ENCODE measurements around the gene FCMR.

FCMR gene

GRCh38 chr1:206890125-206891060 is 31.3 kb downstream of the FCMR start:
- H3K79me2 ChIP-seq (ENCODE audit: insufficient read depth, low read depth), result no peaks in the 10 kb centered on the region
- no peaks in the 10 kb centered on the region for H4K20me1 ChIP-seq (ENCODE audit: insufficient read depth)
- no peak overlapping the region for H3K4me3 ChIP-seq (IDR thresholded peaks at IDR 0.05; ENCODE audit: insufficient read depth, low read depth, low read length)
- no peak overlapping the region for H2AFZ ChIP-seq (ENCODE audit: low read depth)
- H3K9ac ChIP-seq, result no peak overlapping the region
- H3K27ac ChIP-seq, result no peak overlapping the region
- TF ChIP-seq, protein P1, sequence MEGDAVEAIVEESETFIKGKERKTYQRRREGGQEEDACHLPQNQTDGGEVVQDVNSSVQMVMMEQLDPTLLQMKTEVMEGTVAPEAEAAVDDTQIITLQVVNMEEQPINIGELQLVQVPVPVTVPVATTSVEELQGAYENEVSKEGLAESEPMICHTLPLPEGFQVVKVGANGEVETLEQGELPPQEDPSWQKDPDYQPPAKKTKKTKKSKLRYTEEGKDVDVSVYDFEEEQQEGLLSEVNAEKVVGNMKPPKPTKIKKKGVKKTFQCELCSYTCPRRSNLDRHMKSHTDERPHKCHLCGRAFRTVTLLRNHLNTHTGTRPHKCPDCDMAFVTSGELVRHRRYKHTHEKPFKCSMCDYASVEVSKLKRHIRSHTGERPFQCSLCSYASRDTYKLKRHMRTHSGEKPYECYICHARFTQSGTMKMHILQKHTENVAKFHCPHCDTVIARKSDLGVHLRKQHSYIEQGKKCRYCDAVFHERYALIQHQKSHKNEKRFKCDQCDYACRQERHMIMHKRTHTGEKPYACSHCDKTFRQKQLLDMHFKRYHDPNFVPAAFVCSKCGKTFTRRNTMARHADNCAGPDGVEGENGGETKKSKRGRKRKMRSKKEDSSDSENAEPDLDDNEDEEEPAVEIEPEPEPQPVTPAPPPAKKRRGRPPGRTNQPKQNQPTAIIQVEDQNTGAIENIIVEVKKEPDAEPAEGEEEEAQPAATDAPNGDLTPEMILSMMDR (conservative IDR thresholded peaks at IDR 0.05; ENCODE audit: low read depth, low read length), result no peak
- no peaks in the 10 kb centered on the region for H3K36me3 ChIP-seq (ENCODE audit: insufficient read depth)
- H3K27me3 ChIP-seq (ENCODE audit: insufficient read depth, low read depth), result no peaks in the 10 kb centered on the region; the same call in 1 of the 2 replicates
- H3K4me1 ChIP-seq (ENCODE audit: low read depth, poor library complexity, severe bottlenecking), result peaks cover 8% of the 10 kb centered on the region
- H3K4me2 ChIP-seq, result no peak overlapping the region

DNA sequence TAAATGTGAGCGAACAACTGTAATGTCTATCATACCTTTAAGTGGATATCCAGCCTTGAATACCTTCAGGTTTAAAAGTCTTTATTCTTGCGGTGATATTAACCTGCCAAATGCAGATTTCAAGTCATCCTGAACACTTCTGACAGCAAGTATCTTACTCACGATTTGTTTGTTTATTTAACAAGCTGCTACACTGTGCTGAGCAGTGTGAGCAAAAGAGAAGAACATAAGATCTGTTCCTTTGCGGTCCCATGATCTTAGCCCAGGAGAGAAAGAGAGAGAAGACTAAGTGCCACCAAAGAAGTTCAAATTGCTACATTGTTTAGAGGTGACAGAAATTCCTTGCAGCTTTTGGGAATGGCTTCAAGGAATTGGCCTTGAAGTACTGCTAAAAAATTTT is 34.0 kb downstream of the FCMR start:
- Histone ChIP-seq H2AFZ (ENCODE audit: low read depth) (no peak overlapping the region), H3K4me3 (IDR thresholded peaks at IDR 0.05; ENCODE audit: insufficient read depth, low read depth, low read length) (no peak overlapping the region), H3K9ac (no peak overlapping the region), H3K27me3 (ENCODE audit: insufficient read depth, low read depth) (no peaks in the 10 kb centered on the region), H3K27ac (no peak overlapping the region), H3K79me2 (ENCODE audit: insufficient read depth, low read depth) (no peaks in the 10 kb centered on the region), H3K4me1 (ENCODE audit: low read depth, poor library complexity, severe bottlenecking) (peaks cover 19% of the 10 kb centered on the region), H3K36me3 (ENCODE audit: insufficient read depth) (no peaks in the 10 kb centered on the region), H3K4me2 (no peak overlapping the region), H4K20me1 (ENCODE audit: insufficient read depth) (no peaks in the 10 kb centered on the region)
- TF ChIP-seq, protein P1 (conservative IDR thresholded peaks at IDR 0.05; ENCODE audit: low read depth, low read length), result no peak

DNA sequence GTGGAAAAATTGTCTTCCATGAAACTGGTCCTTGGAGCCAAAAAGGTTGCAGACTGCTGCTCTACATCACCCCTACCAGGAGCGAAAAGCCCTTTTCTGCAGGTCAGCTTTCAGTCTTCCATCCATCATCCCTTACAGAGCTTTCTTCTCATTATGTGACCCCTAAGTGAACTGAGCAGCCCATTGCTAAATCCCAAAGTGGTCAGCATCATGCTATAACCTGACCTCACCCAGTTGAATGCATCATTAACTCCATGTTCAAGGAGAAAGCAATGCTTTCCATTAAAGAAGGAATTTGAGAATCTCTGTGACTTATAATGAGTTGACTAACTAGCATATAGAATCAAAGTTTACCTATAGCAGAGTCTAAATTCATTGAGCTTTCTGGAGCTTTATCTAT is 34.9 kb downstream of the FCMR start:
- Histone ChIP-seq H3K27me3 (ENCODE audit: insufficient read depth, low read depth) (no peaks in the 10 kb centered on the region), H3K79me2 (ENCODE audit: insufficient read depth, low read depth) (no peaks in the 10 kb centered on the region), H2AFZ (ENCODE audit: low read depth) (no peak overlapping the region), H3K4me3 (IDR thresholded peaks at IDR 0.05; ENCODE audit: insufficient read depth, low read depth, low read length) (no peak overlapping the region), H3K36me3 (ENCODE audit: insufficient read depth) (no peaks in the 10 kb centered on the region), H3K4me2 (no peak overlapping the region), H3K27ac (no peak overlapping the region), H3K9ac (no peak overlapping the region), H3K4me1 (ENCODE audit: low read depth, poor library complexity, severe bottlenecking) (peaks cover 22% of the 10 kb centered on the region), H4K20me1 (ENCODE audit: insufficient read depth) (no peaks in the 10 kb centered on the region)
- TF ChIP-seq, protein P1 (conservative IDR thresholded peaks at IDR 0.05; ENCODE audit: low read depth, low read length), result no peak

DNA sequence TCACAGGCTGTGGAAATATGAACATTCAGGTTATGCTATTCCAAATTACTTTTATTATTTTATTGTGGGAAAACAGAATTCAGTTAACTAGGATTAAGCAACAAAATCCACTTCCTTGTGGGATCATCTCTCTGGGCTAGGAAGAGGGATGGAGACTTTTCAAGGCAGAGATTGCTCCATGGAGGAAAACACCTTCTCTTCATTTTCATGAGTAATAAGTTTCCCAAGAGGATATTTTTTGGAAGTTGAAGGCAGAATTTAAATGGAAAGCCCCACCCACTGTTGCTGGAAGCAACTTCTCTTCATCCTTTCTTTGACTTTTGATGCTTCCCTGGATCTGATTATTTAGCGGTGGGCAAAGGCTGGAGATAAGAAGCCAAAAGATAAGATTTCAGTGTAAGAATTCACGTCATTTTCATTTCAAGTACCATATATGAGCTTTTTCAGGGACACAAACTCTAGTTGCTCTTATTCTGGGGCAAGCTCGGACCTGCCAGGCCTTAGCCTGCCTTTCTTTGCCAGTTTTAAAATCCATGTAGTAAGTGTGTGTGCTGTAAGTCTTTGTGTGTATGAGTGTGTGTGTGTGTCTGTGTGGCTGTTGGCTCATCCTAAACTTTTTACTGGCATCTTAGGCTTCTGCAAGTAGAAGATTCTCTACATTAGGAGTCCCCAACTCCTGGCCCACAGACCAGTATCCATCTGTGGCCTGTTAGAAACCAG is 36.2 kb downstream of the FCMR start:
- Histone ChIP-seq H3K36me3 (ENCODE audit: insufficient read depth) (no peaks in the 10 kb centered on the region), H3K79me2 (ENCODE audit: insufficient read depth, low read depth) (no peaks in the 10 kb centered on the region), H3K4me3 (IDR thresholded peaks at IDR 0.05; ENCODE audit: insufficient read depth, low read depth, low read length) (no peak overlapping the region), H2AFZ (ENCODE audit: low read depth) (no peak overlapping the region), H3K27me3 (ENCODE audit: insufficient read depth, low read depth) (no peaks in the 10 kb centered on the region), H3K4me2 (no peak overlapping the region), H3K9ac (no peak overlapping the region), H4K20me1 (ENCODE audit: insufficient read depth) (no peaks in the 10 kb centered on the region), H3K27ac (no peak overlapping the region), H3K4me1 (ENCODE audit: low read depth, poor library complexity, severe bottlenecking) (peaks cover 22% of the 10 kb centered on the region)
- TF ChIP-seq, protein P1 (conservative IDR thresholded peaks at IDR 0.05; ENCODE audit: low read depth, low read length), result no peak

Measured in KMS-11 (cell line).